ENCODE results near the gene CAAP1. TPM values are rescaled to one million over a fixed set of nuclear protein-coding genes. Genes with fewer than 3 reads are reported as not detected.

CAAP1 gene
- 10 to 100 TPM in 1 of 4 donors, 1 to 10 TPM in 3; 4.5 to 12.3 (median 6.8) TPM for total RNA-seq

- H3K27ac ChIP-seq: peak within 1 kb of the TSS; percentile 92 to 96 (median 96)
- in situ Hi-C loops (cut with MboI; ENCODE audit: low sequenced_read_pairs in 4 of 4): no loop called here
- H3K27me3 ChIP-seq: no peaks in the 10 kb centered on the region
- TF ChIP-seq CTCF (IDR thresholded peaks at IDR 0.05 in 4 of 5, conservative IDR thresholded peaks at IDR 0.05 in 1 of 5) (peak in 4 of 5 experiments; percentile 24 to 42 (median 28)), POLR2A (IDR thresholded peaks at IDR 0.05) (peak; percentile 65 to 68)
- H3K4me3 ChIP-seq: peak within 1 kb of the TSS; percentile 83 to 100 (median 92)
- peaks cover 23 to 32% of the 10 kb centered on the region in 2 donors for H3K4me1 ChIP-seq
- intact Hi-C loops (cut with DNase I; ENCODE audit: low total_unique reads): loop anchor here (1.0 to 10.0 kb wide), 4 partner anchors 55 to 1218 kb away; partner anchors contain the start of genes C9orf72, PLAA and TUSC1
- no peaks in the 10 kb centered on the region for H3K36me3 ChIP-seq
- H3K9me3 ChIP-seq: no peaks in the 10 kb centered on the region
- peak; percentile 97 for ATAC-seq
- peak; percentile 87 to 90 for DNase-seq
These were observed at the start of gene CAAP1 for GRCh38 chr9:26892251-26893029. Gene CAAP1 (minus strand): TSS chr9:26892802. CDS start chr9:26892715, 87 bp downstream.

DNA sequence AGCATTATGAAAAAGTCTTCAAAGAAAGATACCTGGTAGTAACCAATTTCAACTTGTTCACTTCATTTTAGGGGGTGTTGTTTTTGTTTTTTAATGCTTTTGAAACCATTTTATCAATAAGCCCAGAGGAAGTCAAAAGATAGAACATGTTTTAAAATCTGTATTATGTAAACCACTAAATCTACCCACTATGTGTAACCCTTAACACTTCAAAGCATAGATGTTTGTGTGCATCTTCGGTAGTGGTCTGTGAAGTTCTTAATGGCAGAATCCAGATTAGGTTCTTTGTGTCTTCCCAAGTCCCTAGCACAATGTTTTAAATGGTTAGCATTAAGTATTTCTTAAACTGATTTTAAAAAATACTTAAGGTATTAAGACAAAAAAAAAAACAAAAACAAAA is 48.2 kb upstream of the CAAP1 start:
- in situ Hi-C loops (cut with MboI; ENCODE audit: low sequenced_read_pairs in 4 of 4): loop anchor here in 2 of 4 donors (10.0 to 25.0 kb wide), 3 partner anchors 56 to 634 kb away; partner anchors contain the start of gene C9orf72 (in 2 of the 2)

DNA sequence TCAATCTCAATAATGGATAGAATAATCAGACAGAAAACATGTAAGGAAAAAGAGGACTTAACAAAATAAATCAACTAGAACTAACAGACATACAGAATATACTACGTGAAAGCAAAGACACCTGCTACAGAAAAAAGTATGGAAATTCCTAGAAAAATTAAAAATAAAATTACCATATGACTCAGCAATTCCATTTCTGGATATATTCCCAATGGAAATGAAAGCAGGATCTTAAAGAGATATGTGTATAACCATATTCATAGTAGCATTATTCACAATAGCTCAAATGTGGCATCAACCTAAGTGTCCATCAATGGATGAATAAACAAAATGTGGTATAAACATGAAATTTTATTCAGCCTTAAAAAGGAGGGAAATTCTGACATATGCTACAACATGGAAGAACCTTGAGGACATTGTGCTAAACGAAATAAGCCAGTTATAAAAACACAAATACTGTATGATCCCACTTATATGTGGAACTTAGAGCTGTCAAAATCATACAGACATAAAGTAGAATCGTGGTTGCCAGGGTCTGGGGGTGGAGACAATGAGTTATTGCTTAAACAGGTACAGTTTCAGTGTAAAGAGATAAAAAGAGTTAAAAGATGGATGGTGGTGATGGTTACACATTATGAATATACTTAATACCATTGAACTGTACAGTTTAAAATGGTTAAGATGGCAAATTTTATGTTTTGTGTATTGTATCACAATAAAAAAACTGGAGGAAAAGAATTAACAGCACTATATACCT is 47.5 kb upstream of the CAAP1 start:
- no peak for TF ChIP-seq CTCF (IDR thresholded peaks at IDR 0.05 in 4 of 5, conservative IDR thresholded peaks at IDR 0.05 in 1 of 5)
- no peak for TF ChIP-seq POLR2A (IDR thresholded peaks at IDR 0.05)
- H3K27ac ChIP-seq: peak overlapping the region; percentile 2 to 64 (median 60)
- intact Hi-C loops (cut with DNase I; ENCODE audit: low total_unique reads) (loop anchor here (10.0 kb wide), 1 partner anchor 635 kb away; the partner anchor contains the start of gene C9orf72), in situ Hi-C loops (cut with MboI; ENCODE audit: low sequenced_read_pairs in 4 of 4) (loop anchor here in 3 of 4 donors (10.0 to 25.0 kb wide), 3 partner anchors 55 to 635 kb away; partner anchors contain the start of gene C9orf72 (in 2 of the 3))
- ATAC-seq (no peak), DNase-seq (no peak)
- peaks cover 0 to 7% (median 0%) of the 10 kb centered on the region in 3 donors for H3K9me3 ChIP-seq
- H3K36me3 ChIP-seq: no peaks in the 10 kb centered on the region
- H3K4me1 ChIP-seq: peaks cover 36 to 58% of the 10 kb centered on the region in 2 donors
- peak overlapping the region in 2 of 4 donors; percentile 6 to 7 for H3K4me3 ChIP-seq
- H3K27me3 ChIP-seq: no peaks in the 10 kb centered on the region

More for the DNA sequence above, 48.2 kb upstream of the CAAP1 start:
- DNase-seq (no peak), ATAC-seq (no peak)
- H3K4me3 ChIP-seq: no peak overlapping the region
- H3K27ac ChIP-seq: peak overlapping the region in 2 of 4 donors; percentile 62 to 64
- H3K4me1 ChIP-seq: peaks cover 43 to 60% of the 10 kb centered on the region in 2 donors
- no peaks in the 10 kb centered on the region for H3K36me3 ChIP-seq
- peaks cover 0 to 7% (median 0%) of the 10 kb centered on the region in 3 donors for H3K9me3 ChIP-seq
- intact Hi-C loops (cut with DNase I; ENCODE audit: low total_unique reads): loop anchor here (10.0 kb wide), 1 partner anchor 634 kb away; the partner anchor contains the start of gene C9orf72
- no peak for TF ChIP-seq CTCF (IDR thresholded peaks at IDR 0.05 in 4 of 5, conservative IDR thresholded peaks at IDR 0.05 in 1 of 5)
- no peaks in the 10 kb centered on the region for H3K27me3 ChIP-seq

GRCh38 chr9:26937816-26938371 is 45.3 kb upstream of the CAAP1 start:
- no peak for DNase-seq
- H3K27ac ChIP-seq: no peak overlapping the region
- no peaks in the 10 kb centered on the region for H3K27me3 ChIP-seq
- H3K4me3 ChIP-seq: no peak overlapping the region
- no peak for ATAC-seq
- in situ Hi-C loops (cut with MboI; ENCODE audit: low sequenced_read_pairs in 4 of 4) (loop anchor here in 2 of 4 donors (10.0 to 25.0 kb wide), 2 partner anchors 53 to 624 kb away; partner anchors contain the start of gene C9orf72 (in 1 of the 2)), intact Hi-C loops (cut with DNase I; ENCODE audit: low total_unique reads) (no loop called here)
- H3K36me3 ChIP-seq: no peaks in the 10 kb centered on the region
- H3K9me3 ChIP-seq: peaks cover 0 to 7% (median 0%) of the 10 kb centered on the region in 3 donors
- H3K4me1 ChIP-seq: peaks cover 17 to 41% of the 10 kb centered on the region in 2 donors
- no peak for TF ChIP-seq POLR2A (IDR thresholded peaks at IDR 0.05)
- no peak for TF ChIP-seq CTCF (IDR thresholded peaks at IDR 0.05 in 4 of 5, conservative IDR thresholded peaks at IDR 0.05 in 1 of 5)

Data from gastrocnemius medialis (tissue), 4 donors.